ENCODE measurements around the gene STPG1. TPM values are rescaled to one million over a fixed set of nuclear protein-coding genes. Genes with fewer than 3 reads are reported as not detected.

The STPG1 gene
- total and polyA plus RNA-seq, 2 donors from 2014 or later, result 10.6 to 12.2 TPM

- Histone ChIP-seq H3K27me3 (ENCODE audit: control insufficient read depth, insufficient read depth, low read length) (no peaks in the 10 kb centered on the region), H3K9me3 (ENCODE audit: control insufficient read depth in 2 of 3, insufficient read depth in 1 of 3, low read length in 3 of 3) (no peaks in the 10 kb centered on the region), H3K27ac (ENCODE audit: low read depth in 2 of 2, low read length in 2 of 2) (peak overlapping the region; percentile 52 to 68), H3K9ac (ENCODE audit: low read length in 3 of 3) (peak overlapping the region; percentile 41 to 84 (median 46)), H3K4me1 (ENCODE audit: control insufficient read depth in 2 of 3, insufficient read depth in 2 of 3, low read depth in 1 of 3, low read length in 3 of 3) (peaks cover 0 to 13% (median 3%) of the 10 kb centered on the region in 3 donors), H3K4me3 (ENCODE audit: low read length in 3 of 3) (peak overlapping the region; percentile 80 to 95 (median 94)), H3K36me3 (ENCODE audit: control insufficient read depth in 2 of 3, insufficient read depth in 3 of 3, low read length in 3 of 3) (peaks cover 0 to 3% (median 0%) of the 10 kb centered on the region in 3 donors)
- FAIRE-seq, result no peak
- no peak for TF ChIP-seq CTCF (IDR thresholded peaks at IDR 0.05; ENCODE audit: borderline replicate concordance, extremely low read depth, insufficient read depth)
- peak in 3 of 5 donors; percentile 43 to 48 (median 48) for DNase-seq
- intact Hi-C loops (cut with DNase I), result no loop called here
Measured at GRCh38 chr1:24415910-24416665, 2.5 kb upstream of the STPG1 start.

DNA sequence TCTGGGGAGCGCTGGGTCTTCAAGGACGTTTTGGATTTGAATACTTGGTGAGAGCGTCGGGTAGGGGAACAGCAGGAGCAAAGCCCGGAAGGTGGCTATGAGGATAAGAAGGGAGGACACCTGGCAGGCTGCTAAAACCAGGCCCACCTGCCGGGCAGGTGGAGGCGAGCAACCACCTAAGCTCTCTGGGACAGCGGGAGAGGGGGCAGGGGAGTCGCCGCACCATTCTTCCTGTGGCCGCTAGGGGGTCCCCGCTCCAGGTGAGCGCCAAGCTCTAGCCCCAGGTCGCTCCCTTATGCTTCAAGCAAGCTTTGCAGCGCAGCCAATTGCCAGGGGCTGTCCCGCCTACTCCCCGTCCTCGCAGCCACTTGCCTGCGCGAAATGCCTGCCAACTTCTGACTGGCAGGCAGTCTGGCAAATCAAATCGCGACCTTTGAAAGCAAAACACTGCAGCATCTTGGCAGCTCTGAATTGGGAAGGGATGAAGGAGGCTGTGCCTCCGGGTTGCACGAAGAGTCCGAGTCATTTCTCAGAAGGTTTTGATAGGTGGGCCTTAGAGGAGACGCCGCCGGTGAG, 1.8 kb upstream of the STPG1 start, which contains the start of gene NIPAL3:
Gene NIPAL3, plus strand, starts transcription at position 469 of the 576 bp plus-strand sequence. CDS start 3,746 bp downstream, outside the sequence.
- peak within 1 kb of the TSS; percentile 52 to 68 for H3K27ac ChIP-seq (ENCODE audit: low read depth in 2 of 2, low read length in 2 of 2)
- H3K9ac ChIP-seq (ENCODE audit: low read length in 3 of 3), result peak within 1 kb of the TSS; percentile 41 to 84 (median 46)
- no peaks in the 10 kb centered on the region for H3K27me3 ChIP-seq (ENCODE audit: control insufficient read depth, insufficient read depth, low read length)
- TF ChIP-seq CTCF (IDR thresholded peaks at IDR 0.05; ENCODE audit: borderline replicate concordance, extremely low read depth, insufficient read depth), result peak; percentile 82
- H3K9me3 ChIP-seq (ENCODE audit: control insufficient read depth in 2 of 3, insufficient read depth in 1 of 3, low read length in 3 of 3), result no peaks in the 10 kb centered on the region
- peak; percentile 33 for FAIRE-seq
- H3K36me3 ChIP-seq (ENCODE audit: control insufficient read depth in 2 of 3, insufficient read depth in 3 of 3, low read length in 3 of 3), result peaks cover 0 to 3% (median 0%) of the 10 kb centered on the region in 3 donors
- intact Hi-C loops (cut with DNase I), result no loop called here
- peak within 1 kb of the TSS; percentile 80 to 95 (median 94) for H3K4me3 ChIP-seq (ENCODE audit: low read length in 3 of 3)
- DNase-seq, result peak; percentile 99
- H3K4me1 ChIP-seq (ENCODE audit: control insufficient read depth in 2 of 3, insufficient read depth in 2 of 3, low read depth in 1 of 3, low read length in 3 of 3), result peaks cover 0 to 13% (median 3%) of the 10 kb centered on the region in 3 donors

DNA sequence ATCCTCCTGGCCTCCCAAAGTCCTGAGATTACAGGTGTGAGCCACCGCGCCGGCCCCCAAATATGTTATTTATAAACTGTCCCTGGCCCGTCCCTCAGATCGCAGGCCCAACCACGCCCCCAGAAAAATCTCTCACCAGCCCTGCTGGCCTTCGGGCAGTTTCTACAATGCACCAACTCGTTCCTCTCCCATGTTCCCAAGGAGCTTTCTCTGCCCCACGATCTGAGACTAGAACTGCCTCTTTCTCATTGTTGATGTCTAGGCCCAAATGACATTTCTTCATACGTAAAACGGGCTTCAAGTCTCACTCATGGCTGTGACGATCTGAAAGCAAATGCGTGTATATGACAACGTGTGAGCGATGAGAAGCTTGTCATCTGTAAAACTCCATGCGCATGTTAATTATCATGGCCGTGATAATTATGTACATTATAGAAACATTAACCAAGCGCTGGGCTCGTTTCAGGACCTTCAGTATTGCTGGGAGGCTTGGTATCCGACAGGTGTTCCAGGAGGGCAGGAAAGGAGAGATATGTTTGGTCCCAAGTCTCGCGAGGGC, 1.3 kb upstream of the STPG1 start:
- no peaks in the 10 kb centered on the region for H3K27me3 ChIP-seq (ENCODE audit: control insufficient read depth, insufficient read depth, low read length)
- intact Hi-C loops (cut with DNase I), result no loop called here

More for the DNA sequence above, 1.3 kb upstream of the STPG1 start:
- Histone ChIP-seq H3K9me3 (ENCODE audit: control insufficient read depth in 2 of 3, insufficient read depth in 1 of 3, low read length in 3 of 3) (no peaks in the 10 kb centered on the region), H3K4me1 (ENCODE audit: control insufficient read depth in 2 of 3, insufficient read depth in 2 of 3, low read depth in 1 of 3, low read length in 3 of 3) (peaks cover 0 to 13% (median 3%) of the 10 kb centered on the region in 3 donors), H3K36me3 (ENCODE audit: control insufficient read depth in 2 of 3, insufficient read depth in 3 of 3, low read length in 3 of 3) (peaks cover 0 to 3% (median 0%) of the 10 kb centered on the region in 3 donors), H3K27ac (ENCODE audit: low read depth in 2 of 2, low read length in 2 of 2) (peak overlapping the region in 1 of 2 donors; percentile 20), H3K4me3 (ENCODE audit: low read length in 3 of 3) (peak overlapping the region in 2 of 3 donors; percentile 30 to 95), H3K9ac (ENCODE audit: low read length in 3 of 3) (no peak overlapping the region)
- FAIRE-seq (no peak), DNase-seq (peak in 1 of 5 donors; percentile 52)
- no peak for TF ChIP-seq CTCF (IDR thresholded peaks at IDR 0.05; ENCODE audit: borderline replicate concordance, extremely low read depth, insufficient read depth)
